GM19193 (cell line): ENCODE measurements around the gene LRIG1.

Experiments
- POLR2A ChIP-seq: IDR thresholded peaks from 4 replicates; pipeline ENCODE4 v1.6.1; 2011; ENCODE audit not compliant: insufficient read depth, insufficient read length; ENCODE audit errors: extremely low read depth

The LRIG1 gene

GRCh38 chr3:66484106-66484844, 16.5 kb downstream of the LRIG1 start:
- TF ChIP-seq POLR2A = no peak

- no peak for TF ChIP-seq POLR2A
These were observed 17.4 kb downstream of the LRIG1 start for GRCh38 chr3:66483409-66483906.

DNA sequence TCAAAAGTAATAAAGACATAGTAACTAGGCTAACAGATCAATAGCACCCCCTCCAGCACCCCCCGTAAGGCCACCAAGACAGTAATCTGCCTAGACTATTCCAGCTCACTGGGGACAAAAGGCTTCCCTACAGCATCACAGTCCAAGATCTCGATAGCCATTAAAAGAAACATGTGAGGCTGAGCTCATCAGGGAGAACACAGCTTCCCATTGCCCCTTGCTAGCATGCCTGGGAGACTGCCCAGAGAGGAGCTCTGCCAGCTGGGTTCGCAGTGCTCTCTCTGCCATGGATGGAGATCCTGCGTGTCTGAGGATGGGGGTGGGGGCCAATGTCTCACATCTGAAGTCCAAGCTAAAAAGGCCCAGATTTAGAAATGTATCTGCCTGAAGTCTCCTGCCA, 17.8 kb downstream of the LRIG1 start:
- no peak for TF ChIP-seq POLR2A

DNA sequence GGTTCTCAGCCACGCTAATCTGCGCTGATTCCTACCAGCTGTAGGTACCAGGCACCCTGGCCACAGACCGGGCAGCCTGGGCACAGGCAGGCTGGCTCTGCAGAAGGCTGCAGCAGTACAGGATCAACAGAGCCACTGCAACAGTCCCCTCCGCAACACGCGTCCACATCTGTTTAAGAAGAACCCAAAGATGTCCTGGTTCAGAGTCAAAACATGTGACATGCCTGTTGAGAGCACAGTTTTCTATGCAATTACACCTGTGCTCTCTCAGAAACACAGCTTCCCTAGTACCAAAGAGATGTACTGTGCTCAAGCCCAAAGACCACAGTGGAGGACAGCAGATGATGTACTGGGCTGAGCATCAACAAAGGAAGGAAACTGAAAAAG, 18.8 kb downstream of the LRIG1 start:
- no peak for TF ChIP-seq POLR2A

DNA sequence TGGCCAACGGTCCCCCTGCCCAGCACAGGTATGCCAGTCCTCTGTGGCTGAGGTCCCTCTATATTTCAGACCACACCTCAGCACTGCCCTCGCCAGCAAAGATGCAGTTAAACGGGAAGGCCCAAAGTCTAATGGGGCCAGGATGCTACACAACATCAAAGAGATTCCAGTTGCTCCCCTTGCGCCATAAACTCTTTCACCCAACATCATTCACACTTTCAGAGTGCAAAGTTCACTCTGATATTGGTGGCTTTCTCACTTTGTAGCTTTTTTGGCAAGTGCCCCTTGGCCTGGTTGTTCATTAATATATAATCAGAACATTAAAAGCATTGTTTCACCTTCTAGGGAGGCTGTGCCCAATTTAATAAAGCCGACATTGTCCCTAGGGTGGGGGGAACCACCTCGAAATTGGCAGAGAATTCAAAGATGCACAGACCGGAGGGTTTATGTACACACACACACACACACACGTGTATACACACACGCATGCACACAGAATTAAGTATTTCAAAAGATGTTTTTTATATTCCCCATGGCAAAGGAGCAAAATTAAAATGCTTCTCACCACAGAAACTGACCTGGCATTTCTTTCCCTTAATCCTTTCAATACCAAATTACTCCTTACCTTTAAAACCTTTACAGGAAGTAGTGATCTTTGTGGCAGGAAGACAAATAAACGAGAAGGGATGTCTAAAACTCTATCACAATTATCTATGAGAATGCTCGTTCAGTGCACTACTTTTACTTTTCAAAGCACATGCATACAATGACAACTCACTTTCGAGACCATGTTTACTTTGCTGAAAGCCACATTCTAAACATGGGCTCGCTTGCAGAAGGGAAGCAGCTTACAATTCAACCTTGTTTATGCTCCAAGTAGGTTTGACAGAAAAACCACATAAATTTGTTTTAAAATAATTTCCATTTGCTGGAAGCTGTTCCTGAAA, 19.5 kb downstream of the LRIG1 start:
- TF ChIP-seq POLR2A = no peak

DNA sequence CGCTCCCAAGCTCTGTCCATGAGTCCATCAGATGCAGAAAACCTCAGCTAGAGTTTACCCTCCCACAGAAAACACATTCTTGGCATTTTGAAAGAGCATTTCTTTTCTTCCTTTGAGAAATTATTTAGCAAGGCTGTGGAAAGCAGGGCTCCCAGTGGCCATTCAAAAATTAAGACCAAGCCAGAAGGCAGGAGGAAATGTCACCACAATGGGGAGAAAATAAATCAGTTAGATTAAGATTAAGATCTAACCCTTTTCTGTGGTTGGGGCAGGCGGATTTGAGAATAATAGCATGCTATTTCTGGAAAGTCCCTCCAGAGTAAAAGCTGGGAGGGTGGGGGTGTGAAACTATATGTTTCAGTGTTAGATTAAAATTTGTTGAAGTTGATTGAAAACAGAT, 20.2 kb downstream of the LRIG1 start:
- TF ChIP-seq POLR2A = no peak

- no peak for TF ChIP-seq POLR2A
These were observed 21.3 kb downstream of the LRIG1 start for GRCh38 chr3:66479532-66479947.

DNA sequence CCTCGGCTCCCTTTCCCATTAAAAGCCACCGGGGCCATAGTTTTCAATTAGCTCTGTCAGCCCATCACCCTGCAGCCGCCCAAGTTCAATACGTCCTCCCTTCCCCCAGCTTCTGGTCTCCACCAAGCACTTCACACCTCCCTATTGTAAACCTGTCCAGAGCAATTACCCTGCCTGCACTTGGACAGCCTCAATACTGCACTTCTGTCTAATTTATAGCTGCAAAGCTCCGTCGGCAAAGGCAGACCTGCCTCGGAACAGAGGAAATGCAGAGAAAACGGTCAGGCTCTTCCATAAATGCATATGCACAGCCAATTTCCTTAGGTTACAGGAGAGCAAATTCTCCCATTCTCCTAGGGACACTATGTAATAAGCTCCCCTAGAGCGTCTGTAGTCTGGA, 21.9 kb downstream of the LRIG1 start:
- no peak for TF ChIP-seq POLR2A

DNA sequence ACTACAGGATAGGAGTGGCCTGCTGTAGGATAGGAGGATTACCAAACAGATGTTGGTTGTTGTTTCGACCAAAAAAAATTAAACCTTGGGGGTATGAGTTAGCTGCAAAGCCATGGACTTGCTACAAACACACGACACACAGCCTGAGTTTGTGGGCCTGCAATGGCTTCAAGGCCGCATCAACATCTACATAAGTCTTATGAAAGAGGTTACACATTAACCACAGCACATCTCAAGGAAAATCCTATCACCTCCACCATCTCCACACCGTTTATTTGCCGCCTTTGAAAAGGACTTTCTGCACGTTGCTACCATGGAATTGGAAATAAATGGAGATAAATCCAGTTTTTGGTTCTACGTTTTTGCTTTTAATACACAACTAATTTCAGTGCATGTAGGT, 23.0 kb downstream of the LRIG1 start:
- no peak for TF ChIP-seq POLR2A

GRCh38 chr3:66476852-66477381, 23.9 kb downstream of the LRIG1 start:
- TF ChIP-seq POLR2A = no peak

DNA sequence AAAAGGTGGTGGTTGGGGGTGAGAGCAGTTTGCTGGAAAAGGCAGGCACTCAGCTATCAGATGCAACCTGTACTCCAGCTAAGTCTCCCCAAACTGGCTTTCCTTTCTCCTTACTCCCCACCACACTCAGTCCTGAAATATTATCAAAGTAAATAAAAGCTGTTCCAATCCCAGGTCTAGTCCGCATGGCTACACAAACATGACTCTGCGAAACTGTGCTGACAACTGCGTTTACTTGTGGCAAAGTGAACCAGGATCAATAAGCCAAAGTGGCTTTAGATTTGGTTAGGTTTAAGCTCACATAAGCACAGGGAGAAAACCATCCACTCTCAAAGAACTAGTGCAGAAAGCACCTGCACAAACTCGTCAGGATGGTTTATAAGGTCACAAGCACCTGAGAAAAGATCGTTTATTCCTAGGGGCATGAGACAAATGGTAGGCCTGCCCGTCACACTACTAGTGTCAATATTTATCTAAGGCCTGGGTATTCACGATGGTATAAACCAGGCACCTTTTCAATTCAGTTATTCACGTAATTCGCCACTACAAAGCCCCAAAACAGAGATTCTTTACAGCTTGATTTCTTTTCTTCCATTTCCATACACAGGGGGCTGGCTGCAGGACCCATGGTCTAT, 25.3 kb downstream of the LRIG1 start:
- TF ChIP-seq POLR2A = no peak

DNA sequence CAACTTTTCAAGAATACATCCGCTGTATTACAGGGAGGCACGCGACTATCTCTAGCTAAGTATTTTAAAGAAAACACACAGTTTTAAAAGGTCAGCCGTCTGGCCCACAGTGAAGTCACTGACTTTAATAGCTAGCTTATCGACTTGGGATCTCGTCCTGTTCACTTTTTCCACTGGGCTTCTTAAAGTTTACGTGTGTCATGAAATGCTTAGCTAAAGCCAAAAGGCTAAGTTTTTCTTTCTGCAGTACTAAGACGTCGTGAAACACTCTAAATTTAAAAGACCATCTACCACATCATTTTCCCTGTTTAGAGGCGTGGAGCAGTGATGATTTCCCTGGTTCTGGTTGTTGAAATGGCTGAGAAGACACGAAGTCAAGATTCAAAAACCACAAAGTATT, 27.1 kb downstream of the LRIG1 start:
- no peak for TF ChIP-seq POLR2A

GRCh38 chr3:66473181-66473580, 27.6 kb downstream of the LRIG1 start:
- TF ChIP-seq POLR2A = no peak

- no peak for TF ChIP-seq POLR2A
These were observed 28.3 kb downstream of the LRIG1 start for GRCh38 chr3:66472313-66473134.
